D721Med (cell line): ENCODE measurements around the gene NEDD4L.
"Not testable (repeated sequence)": the region's sequence is repeated elsewhere in the genome, so short reads cannot be mapped to it uniquely, and the experiment has no call there.

Experiments
- DNase-seq: peaks from one replicate; pipeline ENCODE4 v3.0.0; 2011; ENCODE audit warnings: low spot score; ENCODE audit not compliant: insufficient read length
- FAIRE-seq: peaks from 2 replicates; lab custom pipeline; 2011; peaks lifted over from hg19 to GRCh38; lab: Jason Lieb, UNC
- CTCF ChIP-seq: IDR thresholded peaks from 2 replicates; pipeline ENCODE4 v1.5.1; 2012; ENCODE audit warnings: mild to moderate bottlenecking, control low read depth; ENCODE audit not compliant: insufficient read depth; ENCODE audit errors: missing control alignments

Gene NEDD4L

GRCh38 chr18:58043491-58044369, at the start of gene NEDD4L:
Gene NEDD4L (plus strand): TSS chr18:58044226. CDS start chr18:58044661, 435 bp downstream.
- peak; percentile 76 for TF ChIP-seq CTCF
- FAIRE-seq (no peak), DNase-seq (peak; percentile 69)

GRCh38 chr18:57995331-57995730, 48.7 kb upstream of the NEDD4L start:
- no peak for FAIRE-seq
- no peak for DNase-seq
- TF ChIP-seq CTCF: no peak

- not testable (repeated sequence) for DNase-seq
- peak; percentile 25 for FAIRE-seq
Measured at GRCh38 chr18:57996894-57997293, 47.1 kb upstream of the NEDD4L start.

GRCh38 chr18:57997820-57998219, 46.2 kb upstream of the NEDD4L start:
- no peak for TF ChIP-seq CTCF
- FAIRE-seq (no peak), DNase-seq (no peak)

- no peak for DNase-seq
- FAIRE-seq: no peak
- TF ChIP-seq CTCF: no peak
Measured at GRCh38 chr18:57998461-57998860, 45.6 kb upstream of the NEDD4L start.

GRCh38 chr18:58004317-58004716, 39.7 kb upstream of the NEDD4L start:
- DNase-seq (no peak), FAIRE-seq (peak; percentile 91)
- TF ChIP-seq CTCF: no peak

GRCh38 chr18:58005011-58005410, 39.0 kb upstream of the NEDD4L start:
- no peak for TF ChIP-seq CTCF
- DNase-seq: no peak
- FAIRE-seq: no peak
